HG02759 (cell line): ENCODE results near the gene FUT6.
"Not testable (repeated sequence)": the region's sequence is repeated elsewhere in the genome, so short reads cannot be mapped to it uniquely, and the experiment has no call there.

ENCODE experiments used
- ATAC-seq: cut with Tn5 transposase; IDR thresholded peaks from one replicate; pipeline ENCODE4 v1.9.1; 2021; ENCODE audit warnings: mild to moderate bottlenecking, moderate library complexity; ENCODE audit not compliant: unreplicated experiment

Gene FUT6

GRCh38 chr19:5788422-5788821 lies 51.1 kb downstream of the FUT6 start:
- ATAC-seq, result no peak

GRCh38 chr19:5787409-5788182 lies 51.9 kb downstream of the FUT6 start:
- ATAC-seq, result no peak

- no peak for ATAC-seq
Measured at GRCh38 chr19:5786593-5787408, 52.7 kb downstream of the FUT6 start.

- ATAC-seq, result no peak
Measured at GRCh38 chr19:5785423-5785822, 54.1 kb downstream of the FUT6 start.

- no peak for ATAC-seq
Measured at GRCh38 chr19:5784581-5785147, 54.8 kb downstream of the FUT6 start, which contains the start of gene PRR22. Gene PRR22, minus strand, starts transcription at chr19:5784746. Its CDS starts 86 bp downstream, at chr19:5784660.

- ATAC-seq, result no peak
Measured at GRCh38 chr19:5782945-5783919, 56.3 kb downstream of the FUT6 start.

GRCh38 chr19:5782322-5782721 lies 57.2 kb downstream of the FUT6 start:
- ATAC-seq, result no peak

- ATAC-seq, result not testable (repeated sequence)
Measured at GRCh38 chr19:5780916-5781315, 58.6 kb downstream of the FUT6 start.
